Measurements from ENCODE around the gene FRMPD3.

- no peak for TF ChIP-seq CTCF (IDR thresholded peaks at IDR 0.05)
- no peak for TF ChIP-seq EMX1 (CRISPR knock-in tag; IDR thresholded peaks at IDR 0.05)
- TF ChIP-seq CREB1 (CRISPR knock-in tag; IDR thresholded peaks at IDR 0.05) = no peak
- TF ChIP-seq ELF4 (CRISPR knock-in tag; IDR thresholded peaks at IDR 0.05; ENCODE audit: low read depth) = no peak
- no peak for TF ChIP-seq RELA (CRISPR knock-in tag; IDR thresholded peaks at IDR 0.05; ENCODE audit: borderline replicate concordance)
- TF ChIP-seq ATF3 (CRISPR knock-in tag; conservative IDR thresholded peaks at IDR 0.05) = no peak
- no peak for TF ChIP-seq ARID4B (CRISPR knock-in tag; IDR thresholded peaks at IDR 0.05; ENCODE audit: borderline replicate concordance)
- no peak for TF ChIP-seq CBFB (CRISPR knock-in tag; IDR thresholded peaks at IDR 0.05; ENCODE audit: low read depth)
- TF ChIP-seq TCF7 (CRISPR knock-in tag; IDR thresholded peaks at IDR 0.05; ENCODE audit: low read depth) = no peak
Observed at GRCh38 chrX:107465932-107466620, 16.6 kb downstream of the FRMPD3 start.
